ENCODE data around the gene AMOTL1.

AMOTL1 gene

GRCh38 chr11:94884376-94884775 lies 116.2 kb downstream of the AMOTL1 start:
- TF ChIP-seq SPI1 (IDR thresholded peaks at IDR 0.05; ENCODE audit: borderline replicate concordance, low read depth): peak; percentile 34; the same call in 1 of the 2 replicates
- TF ChIP-seq, protein P1, sequence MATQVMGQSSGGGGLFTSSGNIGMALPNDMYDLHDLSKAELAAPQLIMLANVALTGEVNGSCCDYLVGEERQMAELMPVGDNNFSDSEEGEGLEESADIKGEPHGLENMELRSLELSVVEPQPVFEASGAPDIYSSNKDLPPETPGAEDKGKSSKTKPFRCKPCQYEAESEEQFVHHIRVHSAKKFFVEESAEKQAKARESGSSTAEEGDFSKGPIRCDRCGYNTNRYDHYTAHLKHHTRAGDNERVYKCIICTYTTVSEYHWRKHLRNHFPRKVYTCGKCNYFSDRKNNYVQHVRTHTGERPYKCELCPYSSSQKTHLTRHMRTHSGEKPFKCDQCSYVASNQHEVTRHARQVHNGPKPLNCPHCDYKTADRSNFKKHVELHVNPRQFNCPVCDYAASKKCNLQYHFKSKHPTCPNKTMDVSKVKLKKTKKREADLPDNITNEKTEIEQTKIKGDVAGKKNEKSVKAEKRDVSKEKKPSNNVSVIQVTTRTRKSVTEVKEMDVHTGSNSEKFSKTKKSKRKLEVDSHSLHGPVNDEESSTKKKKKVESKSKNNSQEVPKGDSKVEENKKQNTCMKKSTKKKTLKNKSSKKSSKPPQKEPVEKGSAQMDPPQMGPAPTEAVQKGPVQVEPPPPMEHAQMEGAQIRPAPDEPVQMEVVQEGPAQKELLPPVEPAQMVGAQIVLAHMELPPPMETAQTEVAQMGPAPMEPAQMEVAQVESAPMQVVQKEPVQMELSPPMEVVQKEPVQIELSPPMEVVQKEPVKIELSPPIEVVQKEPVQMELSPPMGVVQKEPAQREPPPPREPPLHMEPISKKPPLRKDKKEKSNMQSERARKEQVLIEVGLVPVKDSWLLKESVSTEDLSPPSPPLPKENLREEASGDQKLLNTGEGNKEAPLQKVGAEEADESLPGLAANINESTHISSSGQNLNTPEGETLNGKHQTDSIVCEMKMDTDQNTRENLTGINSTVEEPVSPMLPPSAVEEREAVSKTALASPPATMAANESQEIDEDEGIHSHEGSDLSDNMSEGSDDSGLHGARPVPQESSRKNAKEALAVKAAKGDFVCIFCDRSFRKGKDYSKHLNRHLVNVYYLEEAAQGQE (IDR thresholded peaks at IDR 0.05; ENCODE audit: insufficient replicate concordance, low read depth): no peak
- peak in 1 of 2 experiments; percentile 46 for DNase-seq (ENCODE audit: low read depth in 1 of 2, low spot score in 1 of 2)
- Histone ChIP-seq H3K4me3 (replicated peaks; ENCODE audit: insufficient read depth, low read length) (no peak overlapping the region), H3K27me3 (ENCODE audit: insufficient read depth, poor library complexity, severe bottlenecking) (no peaks in the 10 kb centered on the region), H3K27ac (replicated peaks) (no peak overlapping the region)

GRCh38 chr11:94885133-94885532 lies 117.0 kb downstream of the AMOTL1 start:
- Histone ChIP-seq H3K4me3 (replicated peaks; ENCODE audit: insufficient read depth, low read length) (no peak overlapping the region), H3K27ac (replicated peaks) (no peak overlapping the region), H3K27me3 (ENCODE audit: insufficient read depth, poor library complexity, severe bottlenecking) (no peaks in the 10 kb centered on the region)
- no peak for TF ChIP-seq CTCF (IDR thresholded peaks at IDR 0.05; ENCODE audit: insufficient read depth, low read length)
- no peak for TF ChIP-seq POLR2AphosphoS5 (IDR thresholded peaks at IDR 0.05; ENCODE audit: low read depth)
- TF ChIP-seq, protein P1 (IDR thresholded peaks at IDR 0.05; ENCODE audit: insufficient replicate concordance, low read depth): no peak
- no peak for TF ChIP-seq SPI1 (IDR thresholded peaks at IDR 0.05; ENCODE audit: borderline replicate concordance, low read depth)
- TF ChIP-seq GABPA (IDR thresholded peaks at IDR 0.05; ENCODE audit: low read depth): no peak
- DNase-seq (ENCODE audit: low read depth in 1 of 2, low spot score in 1 of 2): no peak

- Histone ChIP-seq H3K27me3 (ENCODE audit: insufficient read depth, poor library complexity, severe bottlenecking) (no peaks in the 10 kb centered on the region), H3K27ac (replicated peaks) (no peak overlapping the region), H3K4me3 (replicated peaks; ENCODE audit: insufficient read depth, low read length) (no peak overlapping the region)
- TF ChIP-seq, protein P1 (IDR thresholded peaks at IDR 0.05; ENCODE audit: insufficient replicate concordance, low read depth): no peak
- TF ChIP-seq CTCF (IDR thresholded peaks at IDR 0.05; ENCODE audit: insufficient read depth, low read length) (no peak), GABPA (IDR thresholded peaks at IDR 0.05; ENCODE audit: low read depth) (no peak), POLR2AphosphoS5 (IDR thresholded peaks at IDR 0.05; ENCODE audit: low read depth) (no peak), SPI1 (IDR thresholded peaks at IDR 0.05; ENCODE audit: borderline replicate concordance, low read depth) (no peak)
- DNase-seq (ENCODE audit: low read depth in 1 of 2, low spot score in 1 of 2): no peak
These were observed 117.4 kb downstream of the AMOTL1 start for GRCh38 chr11:94885581-94885980.
